ENCODE results near the gene ZNF367. TPM values are rescaled to one million over a fixed set of nuclear protein-coding genes. Genes with fewer than 3 reads are reported as not detected.

The ZNF367 gene
- total and polyA plus RNA-seq, 9 of the 15 experiments (the other 6 are each of a cell fraction or from before 2014, with no cell fraction given), result 2.7 to 14.4 (median 10.0) TPM

DNA sequence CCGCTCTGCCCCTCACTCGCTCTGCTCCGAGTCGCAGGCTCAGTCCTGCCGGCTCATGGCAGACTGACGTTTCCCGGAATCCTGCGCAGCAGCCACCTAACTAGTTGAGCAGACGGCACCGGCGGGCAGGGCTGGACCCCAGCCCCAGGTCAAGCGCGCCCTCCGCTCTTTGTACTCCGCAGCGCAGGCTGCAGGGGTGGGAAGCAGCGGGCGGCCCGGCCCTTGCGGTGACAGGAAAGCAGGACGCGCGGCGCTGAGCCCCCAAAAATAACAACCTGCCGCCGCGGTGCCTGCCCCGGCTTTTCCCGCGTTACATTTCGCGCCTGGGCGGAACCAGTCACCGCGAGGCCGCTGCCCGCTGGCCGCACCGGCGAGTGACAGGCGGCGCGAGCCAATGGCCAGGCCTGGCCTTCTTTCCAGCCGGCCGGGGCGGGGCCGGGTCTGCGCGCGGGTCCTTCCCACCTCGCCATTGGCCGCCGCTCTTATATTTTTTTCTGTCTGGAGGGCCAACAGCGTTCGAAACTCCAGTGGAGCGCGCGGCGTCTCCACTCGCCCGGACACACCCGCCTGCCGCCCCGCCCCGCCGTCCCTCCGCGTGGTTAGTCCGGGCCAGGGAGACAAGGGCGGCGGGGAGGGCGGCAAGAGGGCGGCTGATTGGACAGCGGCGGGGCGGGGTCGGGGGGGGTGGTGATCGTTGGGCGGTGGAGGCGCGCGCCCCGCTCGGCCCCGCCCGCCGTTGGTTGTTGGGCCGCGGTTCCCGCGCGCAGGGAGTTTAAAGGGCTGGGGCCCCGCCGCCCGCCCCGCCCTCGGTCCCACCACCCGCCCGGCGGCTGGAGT, at the start of gene ZNF367 (continued):
- TF ChIP-seq RBM25 (IDR thresholded peaks at IDR 0.05; ENCODE audit: low read depth, low read length, severe bottlenecking), result peak; percentile 100
- TF ChIP-seq YY1 (IDR thresholded peaks at IDR 0.05; ENCODE audit: borderline replicate concordance in 1 of 3, control insufficient read depth in 1 of 3, extremely low read depth in 1 of 3, insufficient read depth in 3 of 3, insufficient read length in 1 of 3, insufficient replicate concordance in 2 of 3, low read depth in 1 of 3, low read length in 2 of 3), result peak in 1 of 3 experiments; percentile 25
- TF ChIP-seq, protein P1, sequence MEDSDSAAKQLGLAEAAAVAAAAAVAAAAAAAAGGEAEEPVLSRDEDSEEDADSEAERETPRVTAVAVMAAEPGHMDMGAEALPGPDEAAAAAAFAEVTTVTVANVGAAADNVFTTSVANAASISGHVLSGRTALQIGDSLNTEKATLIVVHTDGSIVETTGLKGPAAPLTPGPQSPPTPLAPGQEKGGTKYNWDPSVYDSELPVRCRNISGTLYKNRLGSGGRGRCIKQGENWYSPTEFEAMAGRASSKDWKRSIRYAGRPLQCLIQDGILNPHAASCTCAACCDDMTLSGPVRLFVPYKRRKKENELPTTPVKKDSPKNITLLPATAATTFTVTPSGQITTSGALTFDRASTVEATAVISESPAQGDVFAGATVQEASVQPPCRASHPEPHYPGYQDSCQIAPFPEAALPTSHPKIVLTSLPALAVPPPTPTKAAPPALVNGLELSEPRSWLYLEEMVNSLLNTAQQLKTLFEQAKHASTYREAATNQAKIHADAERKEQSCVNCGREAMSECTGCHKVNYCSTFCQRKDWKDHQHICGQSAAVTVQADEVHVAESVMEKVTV (CRISPR knock-in tag; IDR thresholded peaks at IDR 0.05), result no peak
- 0 out of 2 replicates have a peak, but pooled peaks have one; percentile 24 for TF ChIP-seq RNF2 (IDR thresholded peaks at IDR 0.05)
- peak; percentile 93 for TF ChIP-seq ZNF384 (IDR thresholded peaks at IDR 0.05; ENCODE audit: low read depth, low read length)
- TF ChIP-seq CBX1 (IDR thresholded peaks at IDR 0.05; ENCODE audit: low read depth), result peak; percentile 81
- no peak for TF ChIP-seq KLF13 (tag; IDR thresholded peaks at IDR 0.05; ENCODE audit: borderline replicate concordance, low read depth)
- TF ChIP-seq ZNF764 (CRISPR knock-in tag; IDR thresholded peaks at IDR 0.05; ENCODE audit: low read depth), result no peak
- TF ChIP-seq, protein P2, sequence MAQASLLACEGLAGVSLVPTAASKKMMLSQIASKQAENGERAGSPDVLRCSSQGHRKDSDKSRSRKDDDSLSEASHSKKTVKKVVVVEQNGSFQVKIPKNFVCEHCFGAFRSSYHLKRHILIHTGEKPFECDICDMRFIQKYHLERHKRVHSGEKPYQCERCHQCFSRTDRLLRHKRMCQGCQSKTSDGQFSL (CRISPR knock-in tag; IDR thresholded peaks at IDR 0.05), result no peak
- TF ChIP-seq, protein P2 (tag; IDR thresholded peaks at IDR 0.05), result peak in 1 of 2 experiments; percentile 52; a peak in 1 of 4 replicates
- TF ChIP-seq, protein P3, sequence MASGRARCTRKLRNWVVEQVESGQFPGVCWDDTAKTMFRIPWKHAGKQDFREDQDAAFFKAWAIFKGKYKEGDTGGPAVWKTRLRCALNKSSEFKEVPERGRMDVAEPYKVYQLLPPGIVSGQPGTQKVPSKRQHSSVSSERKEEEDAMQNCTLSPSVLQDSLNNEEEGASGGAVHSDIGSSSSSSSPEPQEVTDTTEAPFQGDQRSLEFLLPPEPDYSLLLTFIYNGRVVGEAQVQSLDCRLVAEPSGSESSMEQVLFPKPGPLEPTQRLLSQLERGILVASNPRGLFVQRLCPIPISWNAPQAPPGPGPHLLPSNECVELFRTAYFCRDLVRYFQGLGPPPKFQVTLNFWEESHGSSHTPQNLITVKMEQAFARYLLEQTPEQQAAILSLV (tag; IDR thresholded peaks at IDR 0.05), result no peak
- TF ChIP-seq SIN3A (IDR thresholded peaks at IDR 0.05; ENCODE audit: borderline replicate concordance in 2 of 2, control insufficient read depth in 1 of 2, low read depth in 2 of 2, low read length in 2 of 2), result peak; percentile 18 to 51; a peak in 2 of 4 replicates
- TF ChIP-seq CHCHD3 (CRISPR knock-in tag; IDR thresholded peaks at IDR 0.05), result no peak
- TF ChIP-seq POLR2H (tag; IDR thresholded peaks at IDR 0.05; ENCODE audit: low read depth), result 0 out of 2 replicates have a peak, but pooled peaks have one; percentile 39
- TF ChIP-seq FUS (optimal IDR thresholded peaks at IDR 0.05; ENCODE audit: low read depth, low read length), result no peak
- TF ChIP-seq, protein P4, sequence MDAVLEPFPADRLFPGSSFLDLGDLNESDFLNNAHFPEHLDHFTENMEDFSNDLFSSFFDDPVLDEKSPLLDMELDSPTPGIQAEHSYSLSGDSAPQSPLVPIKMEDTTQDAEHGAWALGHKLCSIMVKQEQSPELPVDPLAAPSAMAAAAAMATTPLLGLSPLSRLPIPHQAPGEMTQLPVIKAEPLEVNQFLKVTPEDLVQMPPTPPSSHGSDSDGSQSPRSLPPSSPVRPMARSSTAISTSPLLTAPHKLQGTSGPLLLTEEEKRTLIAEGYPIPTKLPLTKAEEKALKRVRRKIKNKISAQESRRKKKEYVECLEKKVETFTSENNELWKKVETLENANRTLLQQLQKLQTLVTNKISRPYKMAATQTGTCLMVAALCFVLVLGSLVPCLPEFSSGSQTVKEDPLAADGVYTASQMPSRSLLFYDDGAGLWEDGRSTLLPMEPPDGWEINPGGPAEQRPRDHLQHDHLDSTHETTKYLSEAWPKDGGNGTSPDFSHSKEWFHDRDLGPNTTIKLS (IDR thresholded peaks at IDR 0.05; ENCODE audit: borderline replicate concordance, low read depth), result no peak
- peak; percentile 57 for TF ChIP-seq HNRNPLL (IDR thresholded peaks at IDR 0.05; ENCODE audit: low read depth, low read length, poor library complexity, severe bottlenecking)
- TF ChIP-seq PTBP1 (IDR thresholded peaks at IDR 0.05; ENCODE audit: low read depth, low read length), result no peak
- TF ChIP-seq ZC3H8 (IDR thresholded peaks at IDR 0.05), result no peak
- TF ChIP-seq GABPA (tag; conservative IDR thresholded peaks at IDR 0.05; ENCODE audit: low read depth), result peak; percentile 35; the same call in 1 of the 2 replicates

Data from K562 (cell line).